HL-60 (cell line): ENCODE data around the gene ANTXR1.

ENCODE experiments used
- POLR2AphosphoS5 ChIP-seq: IDR thresholded peaks from 2 replicates; pipeline ENCODE4 v1.6.1; 2012; ENCODE audit warnings: low read depth
- SPI1 ChIP-seq: IDR thresholded peaks from 2 replicates; pipeline ENCODE4 v1.6.1; 2012; ENCODE audit warnings: low read depth, mild to moderate bottlenecking, borderline replicate concordance
- TF ChIP-seq, protein P1 (sequence below): IDR thresholded peaks from one replicate; pipeline ENCODE4 v1.5.1; 2011; ENCODE audit warnings: low read length, control low read depth, inconsistent platforms; ENCODE audit not compliant: insufficient read depth
- TF ChIP-seq, protein P2 (sequence below): IDR thresholded peaks from 2 replicates; pipeline ENCODE4 v1.6.1; 2012; ENCODE audit warnings: low read depth; ENCODE audit not compliant: insufficient replicate concordance

DNA sequence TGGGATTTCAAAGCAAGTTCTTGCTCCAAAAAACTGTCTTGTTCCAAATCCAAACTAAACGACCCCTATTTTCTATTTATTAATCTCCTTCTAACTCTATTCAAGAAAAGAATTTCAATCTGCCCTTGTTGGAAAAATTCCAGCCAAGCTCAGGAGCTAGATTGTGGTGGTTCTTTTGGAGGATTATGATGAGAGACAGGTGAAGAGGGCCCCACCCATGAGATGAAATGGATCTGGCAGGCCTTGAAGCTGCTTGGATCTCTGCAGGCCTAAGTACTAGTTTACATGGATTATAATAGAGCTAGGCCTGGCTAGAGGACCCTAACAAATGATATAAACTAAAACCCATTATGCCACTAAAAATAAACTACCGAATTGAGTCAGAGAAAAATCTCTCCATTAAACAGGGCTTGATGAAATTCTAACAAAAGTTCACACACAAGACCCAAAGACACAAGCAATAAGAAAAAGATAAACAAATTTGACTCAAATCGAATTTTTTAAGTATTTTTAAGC, 272.5 kb downstream of the ANTXR1 start:
- TF ChIP-seq, protein P1, sequence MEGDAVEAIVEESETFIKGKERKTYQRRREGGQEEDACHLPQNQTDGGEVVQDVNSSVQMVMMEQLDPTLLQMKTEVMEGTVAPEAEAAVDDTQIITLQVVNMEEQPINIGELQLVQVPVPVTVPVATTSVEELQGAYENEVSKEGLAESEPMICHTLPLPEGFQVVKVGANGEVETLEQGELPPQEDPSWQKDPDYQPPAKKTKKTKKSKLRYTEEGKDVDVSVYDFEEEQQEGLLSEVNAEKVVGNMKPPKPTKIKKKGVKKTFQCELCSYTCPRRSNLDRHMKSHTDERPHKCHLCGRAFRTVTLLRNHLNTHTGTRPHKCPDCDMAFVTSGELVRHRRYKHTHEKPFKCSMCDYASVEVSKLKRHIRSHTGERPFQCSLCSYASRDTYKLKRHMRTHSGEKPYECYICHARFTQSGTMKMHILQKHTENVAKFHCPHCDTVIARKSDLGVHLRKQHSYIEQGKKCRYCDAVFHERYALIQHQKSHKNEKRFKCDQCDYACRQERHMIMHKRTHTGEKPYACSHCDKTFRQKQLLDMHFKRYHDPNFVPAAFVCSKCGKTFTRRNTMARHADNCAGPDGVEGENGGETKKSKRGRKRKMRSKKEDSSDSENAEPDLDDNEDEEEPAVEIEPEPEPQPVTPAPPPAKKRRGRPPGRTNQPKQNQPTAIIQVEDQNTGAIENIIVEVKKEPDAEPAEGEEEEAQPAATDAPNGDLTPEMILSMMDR, result no peak
- TF ChIP-seq POLR2AphosphoS5 (no peak), SPI1 (no peak)
- TF ChIP-seq, protein P2, sequence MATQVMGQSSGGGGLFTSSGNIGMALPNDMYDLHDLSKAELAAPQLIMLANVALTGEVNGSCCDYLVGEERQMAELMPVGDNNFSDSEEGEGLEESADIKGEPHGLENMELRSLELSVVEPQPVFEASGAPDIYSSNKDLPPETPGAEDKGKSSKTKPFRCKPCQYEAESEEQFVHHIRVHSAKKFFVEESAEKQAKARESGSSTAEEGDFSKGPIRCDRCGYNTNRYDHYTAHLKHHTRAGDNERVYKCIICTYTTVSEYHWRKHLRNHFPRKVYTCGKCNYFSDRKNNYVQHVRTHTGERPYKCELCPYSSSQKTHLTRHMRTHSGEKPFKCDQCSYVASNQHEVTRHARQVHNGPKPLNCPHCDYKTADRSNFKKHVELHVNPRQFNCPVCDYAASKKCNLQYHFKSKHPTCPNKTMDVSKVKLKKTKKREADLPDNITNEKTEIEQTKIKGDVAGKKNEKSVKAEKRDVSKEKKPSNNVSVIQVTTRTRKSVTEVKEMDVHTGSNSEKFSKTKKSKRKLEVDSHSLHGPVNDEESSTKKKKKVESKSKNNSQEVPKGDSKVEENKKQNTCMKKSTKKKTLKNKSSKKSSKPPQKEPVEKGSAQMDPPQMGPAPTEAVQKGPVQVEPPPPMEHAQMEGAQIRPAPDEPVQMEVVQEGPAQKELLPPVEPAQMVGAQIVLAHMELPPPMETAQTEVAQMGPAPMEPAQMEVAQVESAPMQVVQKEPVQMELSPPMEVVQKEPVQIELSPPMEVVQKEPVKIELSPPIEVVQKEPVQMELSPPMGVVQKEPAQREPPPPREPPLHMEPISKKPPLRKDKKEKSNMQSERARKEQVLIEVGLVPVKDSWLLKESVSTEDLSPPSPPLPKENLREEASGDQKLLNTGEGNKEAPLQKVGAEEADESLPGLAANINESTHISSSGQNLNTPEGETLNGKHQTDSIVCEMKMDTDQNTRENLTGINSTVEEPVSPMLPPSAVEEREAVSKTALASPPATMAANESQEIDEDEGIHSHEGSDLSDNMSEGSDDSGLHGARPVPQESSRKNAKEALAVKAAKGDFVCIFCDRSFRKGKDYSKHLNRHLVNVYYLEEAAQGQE, result no peak
